22Rv1 (cell line): Measurements from ENCODE around the gene DENND5B.

Experiments used
- CTCF ChIP-seq: fragments of 450-650 bp; IDR thresholded peaks from 2 replicates; pipeline ENCODE4 v1.5.1; 2017; ENCODE audit warnings: mild to moderate bottlenecking
- ZFX ChIP-seq: fragments of 450-650 bp; IDR thresholded peaks from 2 replicates; pipeline ENCODE4 v1.6.1; 2017; ENCODE audit warnings: antibody characterized with exemption, borderline replicate concordance

- TF ChIP-seq CTCF: no peak
- TF ChIP-seq ZFX: no peak
Observed at GRCh38 chr12:31572900-31573600, 17.9 kb downstream of the DENND5B start.
